ENCODE data around the gene EGFLAM.

EGFLAM gene

DNA sequence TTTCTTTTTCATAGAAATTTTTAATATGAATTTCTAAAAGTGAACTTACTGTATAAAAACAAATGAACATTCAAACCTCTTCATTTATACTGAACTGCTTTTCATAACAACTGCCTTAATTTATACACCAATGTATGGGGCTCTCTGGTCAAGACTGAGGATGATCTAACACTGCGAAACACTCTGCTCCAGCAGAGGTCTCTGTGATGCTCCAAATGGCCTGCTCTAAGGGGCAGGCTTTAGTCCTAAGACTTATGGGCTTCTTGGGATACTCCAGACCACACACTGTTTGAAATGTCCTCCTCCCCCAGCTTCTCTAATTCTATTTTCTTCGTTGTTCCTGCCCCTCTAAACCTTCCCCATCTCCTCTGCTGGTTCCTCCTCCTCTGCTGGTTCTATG, 239.6 kb downstream of the EGFLAM start:
- TF ChIP-seq, protein P1, sequence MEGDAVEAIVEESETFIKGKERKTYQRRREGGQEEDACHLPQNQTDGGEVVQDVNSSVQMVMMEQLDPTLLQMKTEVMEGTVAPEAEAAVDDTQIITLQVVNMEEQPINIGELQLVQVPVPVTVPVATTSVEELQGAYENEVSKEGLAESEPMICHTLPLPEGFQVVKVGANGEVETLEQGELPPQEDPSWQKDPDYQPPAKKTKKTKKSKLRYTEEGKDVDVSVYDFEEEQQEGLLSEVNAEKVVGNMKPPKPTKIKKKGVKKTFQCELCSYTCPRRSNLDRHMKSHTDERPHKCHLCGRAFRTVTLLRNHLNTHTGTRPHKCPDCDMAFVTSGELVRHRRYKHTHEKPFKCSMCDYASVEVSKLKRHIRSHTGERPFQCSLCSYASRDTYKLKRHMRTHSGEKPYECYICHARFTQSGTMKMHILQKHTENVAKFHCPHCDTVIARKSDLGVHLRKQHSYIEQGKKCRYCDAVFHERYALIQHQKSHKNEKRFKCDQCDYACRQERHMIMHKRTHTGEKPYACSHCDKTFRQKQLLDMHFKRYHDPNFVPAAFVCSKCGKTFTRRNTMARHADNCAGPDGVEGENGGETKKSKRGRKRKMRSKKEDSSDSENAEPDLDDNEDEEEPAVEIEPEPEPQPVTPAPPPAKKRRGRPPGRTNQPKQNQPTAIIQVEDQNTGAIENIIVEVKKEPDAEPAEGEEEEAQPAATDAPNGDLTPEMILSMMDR (conservative IDR thresholded peaks at IDR 0.05; ENCODE audit: low read depth, low read length), result peak; percentile 1
- no peak overlapping the region for H3K4me3 ChIP-seq (ENCODE audit: low read length)
- no peak for DNase-seq (ENCODE audit: low read depth)

DNA sequence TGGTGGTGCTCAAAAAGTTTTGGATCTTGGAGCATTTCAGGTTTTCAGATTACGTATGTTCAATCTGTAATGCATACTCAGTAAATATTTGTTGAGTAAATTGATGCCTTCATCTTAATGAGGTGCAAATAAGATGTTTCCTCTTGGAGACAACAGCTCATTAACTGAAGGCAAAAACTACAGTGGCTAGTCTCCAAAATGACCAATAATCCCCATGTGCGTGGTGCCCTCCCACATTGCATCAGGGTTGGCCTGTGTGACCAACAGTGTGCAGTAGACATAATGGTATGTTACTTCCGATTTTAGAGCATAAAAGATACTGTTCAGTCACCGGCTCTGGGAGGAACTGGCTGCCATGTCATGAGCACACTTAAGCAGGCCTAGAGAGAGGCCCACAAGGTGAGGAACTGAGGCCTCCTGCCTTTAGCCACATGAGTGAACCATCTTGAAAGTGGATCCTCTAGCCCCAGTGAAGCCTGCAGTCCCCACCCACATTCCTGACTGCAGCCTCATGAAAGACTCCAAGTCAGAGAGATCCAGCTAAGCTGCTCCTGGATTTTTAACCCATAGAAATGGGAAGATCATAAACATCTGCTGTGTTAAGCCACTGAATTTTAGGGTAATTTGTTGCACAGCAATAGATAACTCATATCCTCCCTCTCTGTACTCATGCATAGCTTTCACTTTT, 242.4 kb downstream of the EGFLAM start:
- DNase-seq (ENCODE audit: low read depth), result peak; percentile 2
- TF ChIP-seq, protein P1 (conservative IDR thresholded peaks at IDR 0.05; ENCODE audit: low read depth, low read length), result no peak
- H3K4me3 ChIP-seq (ENCODE audit: low read length), result no peak overlapping the region

DNA sequence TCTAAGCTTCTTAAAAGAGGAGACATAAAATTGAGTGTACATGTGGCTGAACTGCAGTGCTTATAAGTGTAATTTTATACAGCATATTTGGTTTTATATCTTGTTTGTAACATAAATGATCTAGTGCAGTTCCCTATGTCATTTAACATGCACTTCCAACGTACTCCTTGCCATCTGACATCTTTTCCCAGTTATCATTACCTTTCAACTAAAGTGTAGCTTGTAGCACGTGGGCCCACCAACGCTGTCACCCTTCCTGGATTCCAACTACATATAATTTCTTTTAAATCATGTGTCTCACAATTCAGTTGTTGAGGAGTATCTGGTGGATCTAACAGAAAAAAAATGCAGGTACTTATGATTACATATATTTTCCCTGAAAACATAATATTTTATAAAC, 247.9 kb downstream of the EGFLAM start:
- H3K4me3 ChIP-seq (ENCODE audit: low read length), result no peak overlapping the region
- TF ChIP-seq, protein P1 (conservative IDR thresholded peaks at IDR 0.05; ENCODE audit: low read depth, low read length), result no peak
- no peak for DNase-seq (ENCODE audit: low read depth)

- H3K4me3 ChIP-seq (ENCODE audit: low read length), result no peak overlapping the region
- no peak for DNase-seq (ENCODE audit: low read depth)
- TF ChIP-seq, protein P1 (conservative IDR thresholded peaks at IDR 0.05; ENCODE audit: low read depth, low read length), result no peak
Measured at GRCh38 chr5:38509185-38509584, 250.8 kb downstream of the EGFLAM start.

All from retinal pigment epithelial cell (primary cell).